Karpas-422 (cell line): ENCODE results near the gene KRT13. TPM values are rescaled to one million over a fixed set of nuclear protein-coding genes. Genes with fewer than 3 reads are reported as not detected.

Experiments used
- DNase-seq: peaks from one replicate; pipeline ENCODE4 v3.0.0-alpha.2; 2015
- H2AFZ ChIP-seq: fragments of 200-600 bp; sonication (generic); 2 replicates; pipeline ENCODE4 v1.6.1; 2014; ENCODE audit warnings: antibody characterized with exemption, low read length, mixed read lengths
- H3K27ac ChIP-seq: fragments of 200-600 bp; sonication (generic); 2 replicates; pipeline ENCODE4 v1.5.1; 2014; ENCODE audit warnings: mild to moderate bottlenecking, low read length, moderate library complexity
- H3K27me3 ChIP-seq: fragments of 200-600 bp; sonication (generic); 2 replicates; pipeline ENCODE4 v1.6.1; 2014; ENCODE audit warnings: low read length, mixed read lengths
- H3K36me3 ChIP-seq: fragments of 200-600 bp; sonication (generic); 2 replicates; pipeline ENCODE4 v1.6.1; 2014; ENCODE audit warnings: low read length, mixed read lengths; ENCODE audit not compliant: insufficient read depth
- H3K4me1 ChIP-seq: fragments of 200-600 bp; sonication (generic); 2 replicates; pipeline ENCODE4 v1.6.1; 2014; ENCODE audit warnings: mild to moderate bottlenecking, low read length, mixed read lengths
- H3K4me2 ChIP-seq: fragments of 200-600 bp; sonication (generic); 2 replicates; pipeline ENCODE4 v1.6.1; 2014; ENCODE audit warnings: low read length, low read depth, mild to moderate bottlenecking; ENCODE audit not compliant: poor library complexity, severe bottlenecking
- H3K4me3 ChIP-seq: fragments of 200-600 bp; sonication (generic); 2 replicates; pipeline ENCODE4 v1.5.1; 2014; ENCODE audit warnings: mild to moderate bottlenecking, antibody characterized with exemption, low read length, mixed read lengths
- H3K79me2 ChIP-seq: fragments of 200-600 bp; sonication (generic); 2 replicates; pipeline ENCODE4 v1.6.1; 2014; ENCODE audit warnings: mild to moderate bottlenecking, low read length, mixed read lengths
- H3K9ac ChIP-seq: fragments of 200-600 bp; sonication (generic); 2 replicates; pipeline ENCODE4 v1.6.0; 2014; ENCODE audit warnings: low read length
- H3K9me2 ChIP-seq: fragments of 200-600 bp; sonication (generic), shearing (Covaris generic); replicated peaks from 2 replicates; pipeline ENCODE4 v1.6.0; 2014; ENCODE audit warnings: mild to moderate bottlenecking, low read length, moderate library complexity; ENCODE audit not compliant: insufficient read depth
- H3K9me3 ChIP-seq: fragments of 300-700, 200-600 bp; sonication (generic); 2 replicates; pipeline ENCODE4 v1.6.1; 2014; ENCODE audit warnings: low read length, mixed read lengths
- H4K20me1 ChIP-seq: fragments of 200-600 bp; sonication (generic); 2 replicates; pipeline ENCODE4 v1.6.1; 2014; ENCODE audit warnings: mild to moderate bottlenecking, antibody characterized with exemption, low read length, low read depth; ENCODE audit not compliant: insufficient read depth
- total RNA-seq: library from RNA; depleted of rRNA; stranded (reverse); fragments of >200 nt; shearing (Covaris generic); gene quantifications from 2 replicates; pipeline ENCODE4 v1.2.3, GENCODE V29; 2014; ENCODE audit warnings: low replicate concordance

Gene KRT13
- total RNA-seq, 1 experiment from 2014 or later = not detected

DNA sequence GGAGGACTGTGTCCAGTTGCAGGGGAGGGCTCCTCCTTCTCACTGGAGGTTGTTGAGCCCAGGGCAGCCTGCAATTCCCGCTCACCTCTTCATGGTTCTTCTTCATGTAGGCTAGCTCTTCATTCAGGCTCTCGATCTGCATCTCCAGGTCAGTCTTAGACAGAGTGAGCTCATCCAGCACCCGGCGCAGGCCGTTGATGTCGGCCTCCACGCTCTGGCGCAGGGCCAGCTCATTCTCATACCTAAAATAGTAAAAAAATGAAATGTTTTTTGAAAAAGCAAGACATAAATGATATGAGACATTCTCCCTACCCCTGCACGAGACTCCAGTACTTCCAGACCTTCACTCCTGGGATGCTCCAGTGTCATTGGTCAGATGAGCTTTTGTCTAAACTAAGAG, 2.2 kb downstream of the KRT13 start:
- Histone ChIP-seq H3K9me2 (no peaks in the 10 kb centered on the region), H3K9ac (no peak overlapping the region), H3K27me3 (no peaks in the 10 kb centered on the region), H3K9me3 (no peaks in the 10 kb centered on the region), H3K4me1 (peaks cover 11% of the 10 kb centered on the region), H3K36me3 (no peaks in the 10 kb centered on the region), H4K20me1 (no peaks in the 10 kb centered on the region; the same call in 1 of the 2 replicates), H3K4me2 (no peak overlapping the region), H3K79me2 (no peaks in the 10 kb centered on the region), H2AFZ (no peak overlapping the region), H3K4me3 (no peak overlapping the region), H3K27ac (no peak overlapping the region)
- DNase-seq = no peak

DNA sequence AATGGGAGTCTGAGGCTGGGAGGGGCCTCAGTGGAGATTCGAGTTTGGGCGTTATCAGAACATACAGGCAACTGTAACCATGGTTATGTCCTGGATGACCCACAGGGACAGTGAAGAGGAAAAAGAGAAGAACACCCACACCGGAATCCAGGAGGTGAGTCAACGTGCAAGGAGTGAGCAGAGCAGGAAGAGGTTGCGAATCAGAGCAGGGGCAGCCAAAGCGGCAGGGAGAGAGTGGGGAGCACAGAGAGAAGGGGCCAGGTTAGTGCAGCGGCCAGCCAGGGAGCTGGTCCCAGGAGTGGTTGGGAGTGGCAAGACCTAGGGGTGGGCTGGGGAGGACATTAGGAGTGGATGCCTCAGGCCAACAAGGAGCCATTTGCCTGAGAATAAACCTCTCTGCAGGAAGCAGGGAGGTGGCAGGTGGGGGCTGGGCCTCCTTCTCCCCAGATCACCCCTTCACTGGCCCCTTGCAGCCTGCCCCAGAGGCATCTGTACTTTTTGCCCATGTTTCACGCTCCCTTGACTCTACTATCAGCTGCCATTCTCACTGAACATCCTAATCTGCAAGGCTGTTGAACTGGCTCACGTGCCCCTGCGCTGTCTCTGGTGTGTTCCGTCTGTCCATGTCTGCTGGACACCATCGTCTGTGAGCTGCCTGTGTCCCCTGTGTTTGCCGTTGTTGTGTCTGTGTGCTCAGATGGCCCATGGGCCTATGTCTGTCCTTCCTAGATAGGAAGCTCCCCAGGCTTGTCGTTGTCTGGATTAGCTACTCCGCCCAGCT, 5.1 kb downstream of the KRT13 start:
- Histone ChIP-seq H3K27me3 (no peaks in the 10 kb centered on the region), H3K4me2 (no peak overlapping the region), H2AFZ (no peak overlapping the region), H3K4me1 (peaks cover 3% of the 10 kb centered on the region), H3K36me3 (no peaks in the 10 kb centered on the region), H3K9me2 (no peaks in the 10 kb centered on the region), H3K27ac (no peak overlapping the region), H3K9ac (no peak overlapping the region), H3K9me3 (no peaks in the 10 kb centered on the region), H4K20me1 (no peaks in the 10 kb centered on the region; the same call in 1 of the 2 replicates), H3K4me3 (no peak overlapping the region), H3K79me2 (no peaks in the 10 kb centered on the region)
- DNase-seq = no peak

DNA sequence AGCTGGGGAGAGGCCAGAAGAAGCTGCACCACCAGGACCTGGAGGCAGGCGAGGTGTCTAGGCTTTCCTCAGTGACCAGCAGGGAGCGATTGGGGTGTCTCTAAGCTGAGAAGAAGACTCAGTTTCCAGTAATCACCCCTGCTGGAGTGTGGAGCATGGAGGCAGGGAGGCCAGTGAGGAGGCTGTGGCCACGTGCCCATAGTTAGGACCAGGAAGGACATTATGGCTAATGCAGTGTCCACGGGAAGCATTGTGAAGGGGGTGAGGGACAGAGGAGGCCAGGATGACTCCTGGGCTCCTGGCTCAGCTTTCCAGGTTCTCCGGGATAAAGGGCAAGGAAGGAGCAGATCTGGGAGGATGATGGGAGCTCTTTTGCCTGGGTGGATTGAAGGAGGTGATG, 5.7 kb downstream of the KRT13 start:
- H3K9me2 ChIP-seq = no peaks in the 10 kb centered on the region
- no peak overlapping the region for H3K4me2 ChIP-seq
- H3K36me3 ChIP-seq = no peaks in the 10 kb centered on the region
- no peak overlapping the region for H3K9ac ChIP-seq
- H3K27ac ChIP-seq = no peak overlapping the region
- no peaks in the 10 kb centered on the region for H3K79me2 ChIP-seq
- no peaks in the 10 kb centered on the region for H4K20me1 ChIP-seq
- H3K4me3 ChIP-seq = no peak overlapping the region
- no peak for DNase-seq
- H2AFZ ChIP-seq = no peak overlapping the region
- H3K9me3 ChIP-seq = no peaks in the 10 kb centered on the region
- peaks cover 3% of the 10 kb centered on the region for H3K4me1 ChIP-seq
- H3K27me3 ChIP-seq = no peaks in the 10 kb centered on the region

DNA sequence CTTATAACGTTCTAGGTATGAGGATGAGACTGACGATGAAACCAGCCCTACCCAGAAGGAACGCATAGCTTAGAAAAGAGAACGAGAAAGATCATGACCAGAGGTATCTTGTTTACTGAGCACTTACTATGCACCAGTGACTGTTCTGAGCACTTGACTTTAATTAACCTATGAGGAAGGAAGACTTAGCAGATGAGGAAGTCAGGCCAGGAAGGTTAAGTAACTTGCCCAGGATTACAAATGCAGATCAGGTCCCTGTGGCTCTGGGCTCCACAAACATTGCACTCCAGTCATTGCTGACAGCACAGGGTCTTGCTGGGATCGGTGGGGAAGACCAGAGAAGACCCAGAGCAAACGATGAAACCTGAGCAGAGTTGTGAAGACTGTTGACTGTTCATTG, 7.1 kb downstream of the KRT13 start:
- H3K79me2 ChIP-seq = no peaks in the 10 kb centered on the region
- H3K4me3 ChIP-seq = no peak overlapping the region
- H3K9me3 ChIP-seq = no peaks in the 10 kb centered on the region
- H3K36me3 ChIP-seq = no peaks in the 10 kb centered on the region
- no peak overlapping the region for H3K27ac ChIP-seq
- no peaks in the 10 kb centered on the region for H3K27me3 ChIP-seq
- no peak overlapping the region for H3K9ac ChIP-seq
- no peak overlapping the region for H3K4me2 ChIP-seq
- peak; percentile 53 for DNase-seq
- H3K9me2 ChIP-seq = no peaks in the 10 kb centered on the region
- no peaks in the 10 kb centered on the region for H4K20me1 ChIP-seq
- peaks cover 3% of the 10 kb centered on the region for H3K4me1 ChIP-seq
- H2AFZ ChIP-seq = no peak overlapping the region

DNA sequence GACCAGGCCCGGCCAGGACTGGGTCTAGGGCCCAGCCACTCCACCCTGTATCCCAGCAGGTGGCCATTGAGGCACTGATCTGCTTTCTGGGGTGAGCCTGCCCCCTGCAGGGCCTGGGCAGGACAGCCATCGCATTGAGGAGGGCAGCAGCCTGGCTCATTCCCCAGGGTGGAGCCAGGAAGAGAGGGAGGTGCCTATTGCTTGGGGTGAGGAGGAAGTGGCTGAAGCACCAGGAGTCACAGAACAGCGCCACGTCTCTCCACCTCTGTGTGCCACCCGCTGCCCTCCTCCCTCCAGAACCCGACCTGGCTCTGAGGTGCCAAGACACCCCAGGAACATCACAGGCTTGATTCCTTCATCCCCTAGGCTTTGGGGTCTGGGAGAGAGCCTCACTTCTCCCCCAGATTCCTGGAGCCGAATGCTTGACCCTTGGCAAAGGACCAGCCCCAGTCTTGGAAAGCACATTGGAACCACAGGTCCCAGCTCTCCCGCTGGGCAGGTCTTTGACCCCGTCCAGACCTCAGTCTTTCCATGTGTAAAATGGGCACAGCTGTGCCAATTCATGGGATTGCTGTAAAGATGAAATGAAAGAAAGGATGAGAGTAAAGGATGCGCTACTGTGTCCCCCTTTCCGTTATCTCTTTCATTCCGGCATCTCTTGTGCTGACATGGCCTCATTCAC, 8.5 kb downstream of the KRT13 start:
- Histone ChIP-seq H3K4me2 (peak overlapping the region; percentile 32), H3K36me3 (no peaks in the 10 kb centered on the region), H3K9me2 (no peaks in the 10 kb centered on the region), H3K4me3 (no peak overlapping the region), H3K27me3 (no peaks in the 10 kb centered on the region), H2AFZ (peak overlapping the region; percentile 74; the same call in 1 of the 2 replicates), H3K27ac (no peak overlapping the region), H3K9ac (no peak overlapping the region), H3K9me3 (no peaks in the 10 kb centered on the region), H4K20me1 (no peaks in the 10 kb centered on the region), H3K4me1 (peaks cover 3% of the 10 kb centered on the region), H3K79me2 (no peaks in the 10 kb centered on the region)
- DNase-seq = peak; percentile 93

DNA sequence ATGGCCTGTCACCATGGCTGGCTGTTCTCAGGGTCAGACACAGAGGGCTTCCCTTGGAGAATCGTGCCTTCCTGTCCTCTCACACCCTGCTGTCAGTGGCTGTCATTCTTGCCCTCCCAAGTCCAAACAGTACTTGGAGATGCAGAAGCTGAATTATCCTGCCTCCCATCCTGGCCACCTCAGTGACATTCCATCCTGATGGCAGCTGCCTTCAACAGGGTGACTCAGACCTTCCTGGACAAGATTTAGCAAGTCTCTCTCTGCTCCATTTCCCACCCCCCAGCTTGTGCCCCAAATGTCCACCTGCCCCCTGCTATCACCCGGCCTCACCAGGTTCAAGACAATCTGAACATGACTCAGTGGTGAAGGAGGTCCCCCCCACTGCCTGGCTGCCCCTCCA, 10.9 kb downstream of the KRT13 start:
- H3K36me3 ChIP-seq = no peaks in the 10 kb centered on the region
- no peaks in the 10 kb centered on the region for H3K9me3 ChIP-seq
- no peak overlapping the region for H2AFZ ChIP-seq
- no peaks in the 10 kb centered on the region for H3K27me3 ChIP-seq
- no peak for DNase-seq
- H3K4me2 ChIP-seq = no peak overlapping the region
- H3K27ac ChIP-seq = no peak overlapping the region
- no peak overlapping the region for H3K4me3 ChIP-seq
- H4K20me1 ChIP-seq = no peaks in the 10 kb centered on the region
- no peaks in the 10 kb centered on the region for H3K79me2 ChIP-seq
- H3K9ac ChIP-seq = no peak overlapping the region
- H3K9me2 ChIP-seq = no peaks in the 10 kb centered on the region
- H3K4me1 ChIP-seq = peaks cover 3% of the 10 kb centered on the region

DNA sequence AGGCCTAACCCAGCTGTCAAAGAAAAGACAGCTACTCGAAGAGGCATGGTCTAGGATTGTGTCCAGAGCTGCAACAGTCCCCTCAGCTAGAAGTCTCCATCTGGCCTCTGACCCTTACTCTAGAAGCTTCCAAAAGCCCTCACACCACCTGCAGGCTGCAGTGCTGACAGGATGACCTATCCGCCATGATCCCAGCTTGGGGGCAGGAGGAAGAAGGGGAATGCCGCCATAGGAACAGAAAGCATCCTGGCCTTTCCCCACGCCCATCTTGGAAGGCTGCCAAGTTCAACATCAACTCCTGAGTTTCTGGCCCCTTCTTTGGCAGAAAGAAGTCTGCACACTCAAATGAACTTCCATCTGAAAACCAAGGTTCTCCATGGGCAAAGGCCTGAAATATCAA, 12.6 kb downstream of the KRT13 start:
- Histone ChIP-seq H3K79me2 (no peaks in the 10 kb centered on the region), H3K9me2 (no peaks in the 10 kb centered on the region), H3K27me3 (no peaks in the 10 kb centered on the region), H3K4me1 (peaks cover 3% of the 10 kb centered on the region), H3K27ac (no peak overlapping the region), H3K4me2 (no peak overlapping the region), H3K36me3 (no peaks in the 10 kb centered on the region), H3K9ac (no peak overlapping the region), H4K20me1 (no peaks in the 10 kb centered on the region), H3K4me3 (no peak overlapping the region), H2AFZ (no peak overlapping the region), H3K9me3 (no peaks in the 10 kb centered on the region)
- DNase-seq = no peak

DNA sequence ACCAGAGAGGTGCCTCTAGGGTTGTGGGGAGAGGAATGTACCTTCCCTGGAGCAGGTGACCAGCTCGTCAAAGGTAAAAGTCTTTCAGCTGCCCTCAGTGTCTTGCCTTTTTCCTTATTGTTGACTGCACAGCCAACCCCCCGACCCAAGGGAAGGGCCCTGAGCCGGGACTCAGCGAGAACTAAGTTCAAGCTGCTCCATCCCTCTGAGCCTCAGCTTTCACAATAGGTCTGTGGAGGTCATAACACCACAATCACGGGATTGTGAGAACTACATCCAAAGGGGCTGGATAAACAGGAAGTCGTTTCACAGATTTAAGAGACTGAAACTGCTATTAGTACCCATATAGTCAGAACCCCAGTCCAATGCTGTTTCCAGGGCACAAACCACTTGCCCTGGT, 13.1 kb downstream of the KRT13 start:
- no peaks in the 10 kb centered on the region for H3K27me3 ChIP-seq
- H4K20me1 ChIP-seq = no peaks in the 10 kb centered on the region
- no peak overlapping the region for H2AFZ ChIP-seq
- H3K36me3 ChIP-seq = no peaks in the 10 kb centered on the region
- H3K79me2 ChIP-seq = no peaks in the 10 kb centered on the region
- H3K4me2 ChIP-seq = no peak overlapping the region
- no peak overlapping the region for H3K27ac ChIP-seq
- no peaks in the 10 kb centered on the region for H3K9me3 ChIP-seq
- H3K9me2 ChIP-seq = no peaks in the 10 kb centered on the region
- H3K9ac ChIP-seq = no peak overlapping the region
- H3K4me1 ChIP-seq = peaks cover 3% of the 10 kb centered on the region
- no peak for DNase-seq
- H3K4me3 ChIP-seq = no peak overlapping the region
